Measurements from ENCODE around the gene SELENOT.

SELENOT gene

GRCh38 chr3:150603153-150603979 lies at the start of gene SELENOT:
TSS of gene SELENOT (plus strand) at chr3:150603321. CDS start at chr3:150603363, 42 bp downstream.
- DNase-seq (ENCODE audit: insufficient read length, low spot score) (peak; percentile 91), FAIRE-seq (peak; percentile 86)
- TF ChIP-seq POLR2A (IDR thresholded peaks at IDR 0.05; ENCODE audit: low read depth, low read length): peak; percentile 97

DNA sequence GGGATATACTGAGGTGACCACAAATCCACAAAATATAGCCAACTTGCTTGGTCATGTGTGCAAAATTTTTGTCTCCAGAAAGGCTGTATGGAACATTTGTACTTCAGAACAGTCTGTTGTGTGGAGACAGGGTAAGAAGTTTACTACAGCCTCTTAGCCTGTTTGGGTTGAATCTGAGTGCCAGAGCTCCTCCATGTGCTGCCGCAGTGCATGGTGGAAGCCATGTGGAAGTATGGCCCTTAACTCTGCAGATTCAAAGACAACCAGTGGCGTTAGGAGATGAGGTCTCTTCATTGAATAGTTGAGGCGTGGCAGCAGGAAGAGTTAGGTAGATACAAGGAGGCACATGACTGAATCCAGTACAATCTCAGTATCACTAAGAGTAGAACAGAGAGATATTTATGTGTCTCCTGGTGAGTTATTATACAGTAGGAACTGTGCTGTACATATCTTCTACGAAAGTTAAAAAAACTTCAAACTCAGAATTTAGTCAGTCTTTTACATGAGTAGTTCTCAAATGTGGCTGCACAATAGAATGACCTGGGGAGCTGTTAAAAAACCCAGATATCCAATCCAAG lies 47.2 kb upstream of the SELENOT start:
- DNase-seq (ENCODE audit: insufficient read length, low spot score) (no peak), FAIRE-seq (no peak)
- no peak for TF ChIP-seq POLR2A (IDR thresholded peaks at IDR 0.05; ENCODE audit: low read depth, low read length)

- FAIRE-seq: no peak
- DNase-seq (ENCODE audit: insufficient read length, low spot score): no peak
- TF ChIP-seq POLR2A (IDR thresholded peaks at IDR 0.05; ENCODE audit: low read depth, low read length): no peak
These were observed 46.3 kb upstream of the SELENOT start for GRCh38 chr3:150556792-150557191.

DNA sequence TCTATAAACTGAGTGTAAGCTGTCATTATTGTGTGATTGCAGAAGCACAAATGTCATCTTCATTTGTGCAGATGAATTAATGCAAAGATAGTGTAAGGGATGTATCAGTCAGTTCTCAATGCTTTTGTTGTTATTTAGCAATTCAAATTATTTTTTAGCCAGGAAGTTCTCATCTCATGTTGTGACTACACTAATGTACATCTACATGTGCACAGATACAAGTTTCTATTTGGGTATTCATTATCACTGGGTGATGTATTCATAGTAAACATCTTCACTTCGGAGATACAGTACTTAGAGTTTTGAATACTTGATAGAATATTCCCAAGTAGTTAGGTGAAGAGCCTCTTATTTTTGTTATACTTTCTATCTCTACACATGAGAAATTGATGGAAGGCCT lies 45.4 kb upstream of the SELENOT start:
- DNase-seq (ENCODE audit: insufficient read length, low spot score) (no peak), FAIRE-seq (peak; percentile 69)
- TF ChIP-seq POLR2A (IDR thresholded peaks at IDR 0.05; ENCODE audit: low read depth, low read length): no peak

DNA sequence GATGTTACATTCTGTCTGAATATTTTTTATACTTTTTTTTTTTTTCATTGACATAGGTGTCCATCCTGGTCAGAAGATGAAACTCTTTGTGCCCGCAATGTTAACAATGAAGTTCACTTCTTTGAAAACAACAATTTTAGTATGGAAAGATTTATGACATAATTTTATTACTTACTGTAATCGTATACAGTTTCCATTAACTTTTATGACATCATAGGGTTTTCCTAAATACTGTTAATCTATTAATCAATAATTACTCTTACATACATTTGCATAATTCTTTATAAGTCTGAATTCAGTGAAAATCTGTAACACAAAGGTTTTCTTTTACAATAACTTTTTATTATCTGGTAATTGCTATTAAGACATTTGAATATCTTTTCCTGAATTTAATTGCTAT lies 38.9 kb upstream of the SELENOT start:
- DNase-seq (ENCODE audit: insufficient read length, low spot score): no peak
- FAIRE-seq: no peak
- no peak for TF ChIP-seq POLR2A (IDR thresholded peaks at IDR 0.05; ENCODE audit: low read depth, low read length)

- TF ChIP-seq POLR2A (IDR thresholded peaks at IDR 0.05; ENCODE audit: low read depth, low read length): no peak
- DNase-seq (ENCODE audit: insufficient read length, low spot score) (no peak), FAIRE-seq (no peak)
These were observed 35.8 kb upstream of the SELENOT start for GRCh38 chr3:150567328-150567727.

- no peak for TF ChIP-seq POLR2A (IDR thresholded peaks at IDR 0.05; ENCODE audit: low read depth, low read length)
- peak; percentile 36 for FAIRE-seq
- DNase-seq (ENCODE audit: insufficient read length, low spot score): no peak
These were observed 25.3 kb upstream of the SELENOT start for GRCh38 chr3:150577855-150578254.

DNA sequence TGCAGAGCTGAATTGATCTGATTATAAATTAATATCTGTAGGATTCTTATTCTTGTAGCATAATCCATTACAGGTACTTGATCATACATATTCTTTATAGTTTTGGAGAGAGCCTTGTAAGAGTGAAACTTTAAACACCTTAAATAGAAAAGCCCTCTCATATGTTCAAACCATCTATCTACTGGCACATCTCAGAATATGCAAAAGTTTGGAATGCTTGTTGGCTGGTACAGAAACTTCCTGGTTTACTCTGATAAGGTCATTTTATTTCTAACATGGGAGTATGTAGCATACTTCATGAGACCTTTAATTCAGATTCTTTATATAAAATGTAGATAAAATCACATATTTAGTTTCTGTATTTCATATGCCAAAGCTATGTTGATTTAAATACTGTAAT lies 21.9 kb upstream of the SELENOT start:
- no peak for DNase-seq (ENCODE audit: insufficient read length, low spot score)
- no peak for FAIRE-seq
- TF ChIP-seq POLR2A (IDR thresholded peaks at IDR 0.05; ENCODE audit: low read depth, low read length): no peak

- FAIRE-seq: no peak
- no peak for DNase-seq (ENCODE audit: insufficient read length, low spot score)
- TF ChIP-seq POLR2A (IDR thresholded peaks at IDR 0.05; ENCODE audit: low read depth, low read length): no peak
These were observed 20.5 kb upstream of the SELENOT start for GRCh38 chr3:150582620-150583019.

- FAIRE-seq: no peak
These were observed 20.1 kb upstream of the SELENOT start for GRCh38 chr3:150583028-150583427.

DNA sequence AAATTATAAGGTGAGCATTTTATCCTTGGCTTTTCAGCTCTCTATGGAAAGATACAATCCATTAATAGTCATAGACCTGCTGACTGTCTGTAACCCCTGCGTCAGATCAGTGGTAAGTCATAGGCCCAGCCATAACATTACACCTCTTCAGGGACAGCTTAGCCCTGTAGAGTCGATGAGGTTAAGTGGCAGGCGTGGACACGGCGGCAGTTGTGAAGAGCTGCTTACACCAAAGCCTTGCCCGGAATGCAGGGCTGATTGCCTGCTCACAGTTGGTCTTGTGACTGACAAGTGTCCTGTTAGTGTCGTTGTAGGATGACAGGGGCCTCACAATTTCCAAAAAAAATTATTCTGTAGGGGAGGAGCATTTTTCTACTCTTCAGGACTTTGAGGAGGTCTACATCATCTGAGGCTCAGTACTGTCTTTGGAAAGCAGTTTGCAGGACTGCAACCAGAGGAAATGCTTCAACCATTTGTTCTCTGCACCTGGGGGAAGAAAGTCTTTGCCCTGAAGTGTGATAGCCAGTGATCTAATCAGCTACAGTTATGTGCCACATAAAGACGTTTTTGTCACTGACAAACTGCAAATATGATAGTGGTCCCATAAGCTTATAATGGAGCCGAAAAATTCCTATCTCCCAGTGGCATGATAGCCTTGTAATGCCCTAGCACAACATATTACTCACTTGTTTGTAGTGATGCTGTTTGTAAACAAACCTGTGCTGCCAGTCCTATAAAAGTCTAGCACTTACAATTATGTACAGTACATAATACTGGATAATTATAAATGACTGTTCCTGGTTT lies 14.9 kb upstream of the SELENOT start:
- FAIRE-seq (no peak), DNase-seq (ENCODE audit: insufficient read length, low spot score) (no peak)
- no peak for TF ChIP-seq POLR2A (IDR thresholded peaks at IDR 0.05; ENCODE audit: low read depth, low read length)

More at GRCh38 chr3:150583028-150583427, 20.1 kb upstream of the SELENOT start:
- TF ChIP-seq POLR2A (IDR thresholded peaks at IDR 0.05; ENCODE audit: low read depth, low read length): no peak
- no peak for DNase-seq (ENCODE audit: insufficient read length, low spot score)

GRCh38 chr3:150589759-150590158 lies 13.4 kb upstream of the SELENOT start:
- FAIRE-seq (no peak), DNase-seq (ENCODE audit: insufficient read length, low spot score) (no peak)
- no peak for TF ChIP-seq POLR2A (IDR thresholded peaks at IDR 0.05; ENCODE audit: low read depth, low read length)

- TF ChIP-seq POLR2A (IDR thresholded peaks at IDR 0.05; ENCODE audit: low read depth, low read length): no peak
- no peak for DNase-seq (ENCODE audit: insufficient read length, low spot score)
- no peak for FAIRE-seq
These were observed 9.0 kb upstream of the SELENOT start for GRCh38 chr3:150594150-150594549.

DNA sequence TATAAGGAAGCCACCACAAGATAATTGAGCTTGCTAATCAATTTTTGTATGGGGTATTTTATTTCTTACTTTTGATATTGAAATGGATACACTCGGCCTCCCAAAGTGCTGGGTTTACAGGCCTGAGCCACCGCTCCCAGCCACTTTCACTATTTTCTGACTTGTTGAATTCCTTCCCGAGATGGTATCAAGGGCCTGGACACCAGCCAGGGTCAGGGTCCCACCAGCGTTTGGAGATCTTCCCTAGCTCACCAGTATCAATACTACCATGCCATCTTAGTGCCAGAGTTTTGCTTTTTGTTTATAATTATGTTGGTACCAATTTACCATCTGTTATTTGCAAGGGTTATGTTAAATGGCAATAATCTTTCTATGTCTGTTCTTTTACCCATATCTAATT lies 5.5 kb upstream of the SELENOT start:
- FAIRE-seq: no peak
- DNase-seq (ENCODE audit: insufficient read length, low spot score): no peak
- TF ChIP-seq POLR2A (IDR thresholded peaks at IDR 0.05; ENCODE audit: low read depth, low read length): no peak

Measured in H54 (cell line).